PC-9 (cell line): ENCODE results near the gene HOXA2. TPM values are rescaled to one million over a fixed set of nuclear protein-coding genes. Genes with fewer than 3 reads are reported as not detected.

Experiments
- BruUV-seq: library from RNA; stranded (reverse); fragments of 400-500 nt; replicated peaks from 2 replicates; lab custom pipeline; 2021; lab: Mats Ljungman, UMichigan
- CTCF ChIA-PET: fragments of 300-600 bp; sonication (Branson Sonifier 250); formaldehyde crosslinking; loops from one replicate; lab custom pipeline; 2022; ENCODE audit warnings: antibody characterized with exemption; lab: Charles Lee
- POLR2A ChIA-PET: fragments of 300-600 bp; sonication (Branson Sonifier 250); formaldehyde crosslinking; loops from one replicate; lab custom pipeline; 2022; ENCODE audit warnings: antibody characterized with exemption; ENCODE audit not compliant: unreplicated experiment; lab: Charles Lee
- DNase-seq, 2 experiments: peaks; one replicate each; pipeline versions ENCODE4 v3.0.0 to v3.0.0-alpha.2; 2015 to 2022; ENCODE audit warnings: mixed read lengths in 1 of 2
- H2AFZ ChIP-seq: fragments of 200-600 bp; sonication (generic); 2 replicates; pipeline ENCODE4 v1.8.1; 2017; ENCODE audit warnings: antibody characterized with exemption
- H3F3A ChIP-seq: fragments of 200-600 bp; sonication (generic); 2 replicates; pipeline ENCODE4 v1.8.1; 2017; ENCODE audit warnings: antibody characterized with exemption, mild to moderate bottlenecking, low read depth; ENCODE audit not compliant: insufficient read depth
- H3K27ac ChIP-seq: fragments of 200-600 bp; sonication (generic); 2 replicates; pipeline ENCODE4 v1.6.1; 2016; ENCODE audit warnings: mixed run types
- H3K27me3 ChIP-seq: fragments of 200-600 bp; sonication (generic); 2 replicates; pipeline ENCODE4 v1.6.1; 2016; ENCODE audit warnings: low read depth, mixed run types; ENCODE audit not compliant: insufficient read depth
- H3K36me3 ChIP-seq: fragments of 200-600 bp; sonication (generic); 2 replicates; pipeline ENCODE4 v1.6.1; 2016; ENCODE audit warnings: low read depth, mixed run types
- H3K4me1 ChIP-seq: fragments of 200-600 bp; sonication (generic); replicated peaks from 2 replicates; pipeline ENCODE4 v1.6.1; 2016; ENCODE audit warnings: mixed run types; ENCODE audit not compliant: insufficient read depth
- H3K4me2 ChIP-seq: fragments of 200-600 bp; sonication (generic); 2 replicates; pipeline ENCODE4 v1.6.1; 2017; ENCODE audit warnings: mixed run types
- H3K4me3 ChIP-seq: fragments of 200-600 bp; sonication (generic); 2 replicates; pipeline ENCODE4 v1.6.1; 2016; ENCODE audit warnings: mixed run types
- H3K79me2 ChIP-seq: fragments of 200-600 bp; sonication (generic); 2 replicates; pipeline ENCODE4 v1.6.1; 2017; ENCODE audit warnings: low read depth, mixed run types
- H3K9me2 ChIP-seq: fragments of 200-600 bp; sonication (generic); 2 replicates; pipeline ENCODE4 v1.8.1; 2017; ENCODE audit warnings: mild to moderate bottlenecking; ENCODE audit not compliant: insufficient read depth
- H3K9me3 ChIP-seq: fragments of 200-600 bp; sonication (generic); 2 replicates; pipeline ENCODE4 v1.8.1; 2016; ENCODE audit warnings: low read depth; ENCODE audit not compliant: insufficient read depth
- H4K20me1 ChIP-seq: fragments of 200-600 bp; sonication (generic); 2 replicates; pipeline ENCODE4 v1.8.1; 2017; ENCODE audit not compliant: insufficient read depth
- EZH2 ChIP-seq: fragments of 200-600 bp; sonication (generic); IDR thresholded peaks from 2 replicates; pipeline ENCODE4 v1.8.0; 2017; ENCODE audit warnings: antibody characterized with exemption, low read depth
- intact Hi-C: fragments of 100-400 bp; cut with micrococcal nuclease; formaldehyde crosslinking; loops from one replicate; pipeline ENCODE4 v1.10.0; 2022; ENCODE audit not compliant: unreplicated experiment
- total RNA-seq: library from RNA; stranded (reverse); gene quantifications from 2 replicates; pipeline ENCODE4 v1.2.3, GENCODE V29; 2021
- TF ChIP-seq, protein P1 (sequence below): fragments of 200-600 bp; sonication (generic); conservative IDR thresholded peaks from 2 replicates; pipeline ENCODE4 v1.6.1; 2017; ENCODE audit warnings: mixed run types, antibody characterized with exemption, mild to moderate bottlenecking, moderate library complexity

HOXA2 gene
- total RNA-seq, 1 experiment from 2014 or later: 6.1 TPM

DNA sequence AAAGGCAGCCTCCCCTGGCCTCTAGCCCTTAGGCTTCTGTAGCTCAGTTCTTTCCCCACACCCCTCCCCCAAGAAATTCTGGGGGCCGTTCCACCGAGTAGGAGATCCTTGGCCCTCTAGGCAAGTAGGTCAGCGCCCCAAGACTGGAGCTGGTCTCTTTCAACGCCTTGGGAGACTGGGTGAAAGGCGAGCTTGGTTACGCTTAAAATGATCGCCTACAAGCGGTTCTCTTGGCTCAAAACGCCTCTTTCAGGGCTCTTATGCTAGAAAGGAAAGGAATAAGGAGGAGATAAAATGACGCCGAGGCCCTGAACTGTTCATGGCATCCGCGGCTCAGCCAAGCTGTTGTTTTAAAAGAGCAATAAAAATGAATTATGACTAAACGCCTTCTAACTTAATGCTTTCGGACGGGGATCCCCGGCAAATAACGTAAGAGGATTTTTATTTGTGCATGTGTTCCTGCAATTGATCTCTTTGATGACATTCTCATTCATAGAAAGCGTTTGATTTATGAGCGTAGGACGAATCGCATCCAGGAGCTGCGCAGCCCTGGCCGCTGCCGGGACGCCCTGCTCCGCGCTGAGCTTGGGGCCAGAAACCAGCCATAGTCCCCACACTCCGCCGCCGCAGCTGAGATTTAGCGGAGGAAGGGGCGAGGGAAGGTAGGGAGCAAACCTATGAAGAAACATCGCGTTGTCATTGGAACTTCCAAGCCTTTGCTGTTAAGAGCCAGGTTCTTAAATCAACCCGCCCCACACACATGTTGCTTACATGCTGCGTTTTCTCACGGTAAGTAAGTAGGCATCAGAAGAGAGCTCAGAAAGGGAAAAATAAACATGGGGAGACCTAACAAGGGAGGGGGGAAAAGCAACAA, 3.7 kb downstream of the HOXA2 start:
- Histone ChIP-seq H3K9me3 (no peaks in the 10 kb centered on the region), H3K36me3 (peaks cover 6% of the 10 kb centered on the region; the same call in 1 of the 2 replicates), H3K9me2 (no peaks in the 10 kb centered on the region), H3K4me3 (no peak overlapping the region), H3K4me1 (peaks cover 17% of the 10 kb centered on the region), H3K79me2 (no peaks in the 10 kb centered on the region), H3K4me2 (no peak overlapping the region), H3K27me3 (no peaks in the 10 kb centered on the region), H2AFZ (no peak overlapping the region), H4K20me1 (no peaks in the 10 kb centered on the region), H3K27ac (peak overlapping the region; percentile 84; the same call in 1 of the 2 replicates), H3F3A (peaks cover 23% of the 10 kb centered on the region)
- ChIA-PET CTCF (no interaction called here), POLR2A (interaction anchor here (0.6 kb wide), 4 partner anchors 9 to 74 kb away, joined by 3 to 4 read pairs (median 4); no protein-coding TSS in a partner anchor)
- TF ChIP-seq, protein P1, sequence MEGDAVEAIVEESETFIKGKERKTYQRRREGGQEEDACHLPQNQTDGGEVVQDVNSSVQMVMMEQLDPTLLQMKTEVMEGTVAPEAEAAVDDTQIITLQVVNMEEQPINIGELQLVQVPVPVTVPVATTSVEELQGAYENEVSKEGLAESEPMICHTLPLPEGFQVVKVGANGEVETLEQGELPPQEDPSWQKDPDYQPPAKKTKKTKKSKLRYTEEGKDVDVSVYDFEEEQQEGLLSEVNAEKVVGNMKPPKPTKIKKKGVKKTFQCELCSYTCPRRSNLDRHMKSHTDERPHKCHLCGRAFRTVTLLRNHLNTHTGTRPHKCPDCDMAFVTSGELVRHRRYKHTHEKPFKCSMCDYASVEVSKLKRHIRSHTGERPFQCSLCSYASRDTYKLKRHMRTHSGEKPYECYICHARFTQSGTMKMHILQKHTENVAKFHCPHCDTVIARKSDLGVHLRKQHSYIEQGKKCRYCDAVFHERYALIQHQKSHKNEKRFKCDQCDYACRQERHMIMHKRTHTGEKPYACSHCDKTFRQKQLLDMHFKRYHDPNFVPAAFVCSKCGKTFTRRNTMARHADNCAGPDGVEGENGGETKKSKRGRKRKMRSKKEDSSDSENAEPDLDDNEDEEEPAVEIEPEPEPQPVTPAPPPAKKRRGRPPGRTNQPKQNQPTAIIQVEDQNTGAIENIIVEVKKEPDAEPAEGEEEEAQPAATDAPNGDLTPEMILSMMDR: no peak
- TF ChIP-seq EZH2: no peak
- BruUV-seq: no TSS peak
- intact Hi-C loops: no loop called here
- DNase-seq: no peak

DNA sequence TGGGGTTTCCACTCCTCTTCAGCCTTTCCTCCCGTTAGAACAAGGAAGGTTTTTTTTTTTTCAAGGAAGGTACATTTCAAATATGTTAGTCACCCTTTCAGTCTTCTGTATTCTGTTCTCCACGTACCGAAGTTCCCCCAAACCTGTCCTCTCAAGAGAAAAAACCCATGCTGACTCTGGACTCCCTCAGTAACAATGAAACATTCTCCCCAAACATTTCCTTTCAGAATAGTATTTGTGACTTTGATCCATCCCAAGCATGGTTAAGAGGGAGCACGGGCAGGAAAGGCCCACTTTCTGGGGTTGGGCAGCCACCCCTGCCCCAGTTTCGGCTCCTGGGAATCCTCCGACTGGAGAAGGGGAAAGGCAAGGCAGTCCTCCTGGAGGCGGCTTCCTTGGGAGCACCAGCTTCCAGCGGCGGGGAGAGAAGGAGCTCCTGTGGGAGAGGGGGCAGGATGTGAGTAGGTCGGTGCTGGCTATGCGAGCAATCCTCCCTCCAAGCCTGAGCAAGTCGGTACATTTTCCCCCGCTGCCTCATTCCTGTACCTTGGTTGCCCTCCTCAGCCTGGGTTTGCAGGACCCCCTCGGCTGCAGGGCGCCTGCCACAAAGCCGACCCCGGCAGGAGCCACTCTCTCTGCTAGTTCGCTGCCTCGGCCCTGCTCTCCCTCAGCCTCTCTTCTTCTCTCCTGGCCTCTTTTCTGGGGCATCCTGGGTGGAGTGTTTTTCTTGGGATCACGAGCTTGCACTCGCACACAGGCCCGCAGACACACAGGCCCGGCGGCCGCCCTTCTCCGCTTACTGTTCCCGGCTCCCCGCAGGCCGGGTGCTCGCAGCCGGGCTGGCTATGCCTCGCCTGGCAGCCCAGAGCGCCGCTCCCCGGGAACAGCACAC, 4.6 kb downstream of the HOXA2 start:
- Histone ChIP-seq H3K4me1 (peaks cover 25% of the 10 kb centered on the region), H3F3A (peaks cover 23% of the 10 kb centered on the region), H3K9me3 (no peaks in the 10 kb centered on the region), H3K27me3 (no peaks in the 10 kb centered on the region), H3K9me2 (no peaks in the 10 kb centered on the region), H4K20me1 (no peaks in the 10 kb centered on the region), H3K27ac (peak overlapping the region; percentile 84), H3K4me3 (peak overlapping the region; percentile 11; the same call in 1 of the 2 replicates), H2AFZ (peak overlapping the region; percentile 59), H3K4me2 (peak overlapping the region; percentile 71), H3K79me2 (no peaks in the 10 kb centered on the region), H3K36me3 (peaks cover 6% of the 10 kb centered on the region; the same call in 1 of the 2 replicates)
- ChIA-PET POLR2A (interaction anchor here (0.6 kb wide), 7 partner anchors 8 to 684 kb away, joined by 3 to 5 read pairs (median 3); no protein-coding TSS in a partner anchor), CTCF (no interaction called here)
- BruUV-seq: TSS peak; percentile 39
- TF ChIP-seq, protein P1: no peak
- TF ChIP-seq EZH2: no peak
- intact Hi-C loops: no loop called here
- DNase-seq: peak; percentile 28 to 85
